ENCODE data around the gene PLA2G2C.
A peak's percentile ranks its signal among the peaks of the same experiment; 100 is the strongest.
"Not testable (repeated sequence)": the region's sequence is repeated elsewhere in the genome, so short reads cannot be mapped to it uniquely, and the experiment has no call there.

PLA2G2C gene

DNA sequence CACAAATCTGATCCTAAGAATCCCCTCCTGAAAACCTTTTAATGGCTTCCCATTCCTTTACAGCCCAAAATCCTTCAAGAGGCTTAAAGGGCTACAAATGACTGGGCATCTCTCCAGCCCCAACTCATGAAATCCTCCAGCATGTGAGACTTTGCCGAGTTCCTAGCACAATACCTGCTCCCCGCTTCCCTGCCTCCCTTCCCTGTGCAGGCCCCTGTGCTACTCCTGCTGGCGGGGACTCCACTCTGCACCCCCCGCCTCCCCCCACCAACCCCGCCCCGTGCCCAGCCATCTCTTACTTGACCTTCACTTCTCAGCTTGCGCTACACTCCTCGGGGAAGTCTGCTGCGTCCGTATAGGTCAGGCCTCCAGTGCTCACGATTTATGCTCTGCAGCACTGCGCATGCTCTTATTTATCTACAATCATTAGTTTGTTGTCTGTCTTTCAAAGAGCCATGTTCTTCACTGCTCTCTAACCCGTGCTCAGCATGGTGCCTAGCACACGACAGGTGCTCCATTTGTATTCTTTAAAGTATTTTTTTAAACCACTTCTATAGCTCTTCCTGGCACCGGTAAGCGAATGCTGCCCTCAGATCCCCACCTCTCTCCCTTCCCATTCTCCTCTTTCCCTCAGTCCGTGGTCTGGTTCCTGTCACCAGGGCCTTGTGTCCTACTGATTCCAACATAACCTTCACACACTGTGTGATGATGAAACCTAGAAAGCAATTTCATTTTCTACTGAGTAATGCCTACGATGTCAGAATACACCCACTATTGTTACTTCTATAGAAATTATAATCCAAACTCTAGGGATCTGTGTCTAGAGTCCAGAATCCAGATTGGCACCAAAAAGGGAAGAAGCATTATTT is 37.5 kb upstream of the PLA2G2C start:
- no peaks in the 10 kb centered on the region for H3K4me1 ChIP-seq (ENCODE audit: control insufficient read depth in 1 of 2, insufficient read depth in 2 of 2, low read length in 2 of 2)
- peaks cover 0 to 10% of the 10 kb centered on the region in 2 donors for H3K27me3 ChIP-seq (ENCODE audit: control insufficient read depth in 1 of 2, insufficient read depth in 2 of 2, low read length in 2 of 2)
- no peak overlapping the region for H3K9ac ChIP-seq (ENCODE audit: low read depth in 1 of 2, low read length in 2 of 2)
- no peak overlapping the region for H3K27ac ChIP-seq (ENCODE audit: low read depth, low read length)
- no peaks in the 10 kb centered on the region for H3K9me3 ChIP-seq (ENCODE audit: control insufficient read depth in 1 of 2, low read length in 2 of 2)
- H3K36me3 ChIP-seq (ENCODE audit: control insufficient read depth in 1 of 2, insufficient read depth in 2 of 2, low read length in 2 of 2) = no peaks in the 10 kb centered on the region
- H3K4me3 ChIP-seq (ENCODE audit: low read depth in 1 of 2, low read length in 2 of 2) = no peak overlapping the region

DNA sequence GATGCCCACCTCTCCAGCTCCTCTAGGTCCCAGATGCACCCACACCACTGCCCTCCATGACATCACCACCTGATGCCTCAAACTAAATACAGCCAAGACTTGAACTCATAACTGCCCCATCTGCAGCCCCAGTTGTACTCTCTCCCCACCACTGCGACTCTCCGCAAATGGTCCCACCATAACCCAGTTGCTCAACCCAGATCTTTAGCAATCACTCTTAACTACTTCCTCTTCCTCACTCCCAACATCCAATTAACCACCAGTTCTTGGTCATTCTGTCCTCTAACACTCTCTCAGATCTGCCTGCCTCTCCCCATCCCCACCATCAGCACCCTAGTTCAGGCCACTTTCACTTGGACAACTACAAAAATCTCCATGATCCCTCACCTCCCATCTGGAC is 36.8 kb upstream of the PLA2G2C start:
- H3K4me1 ChIP-seq (ENCODE audit: control insufficient read depth in 1 of 2, insufficient read depth in 2 of 2, low read length in 2 of 2) = no peaks in the 10 kb centered on the region
- H3K4me3 ChIP-seq (ENCODE audit: low read depth in 1 of 2, low read length in 2 of 2) = no peak overlapping the region
- H3K27ac ChIP-seq (ENCODE audit: low read depth, low read length) = no peak overlapping the region
- no peaks in the 10 kb centered on the region for H3K36me3 ChIP-seq (ENCODE audit: control insufficient read depth in 1 of 2, insufficient read depth in 2 of 2, low read length in 2 of 2)
- H3K9ac ChIP-seq (ENCODE audit: low read depth in 1 of 2, low read length in 2 of 2) = no peak overlapping the region
- H3K9me3 ChIP-seq (ENCODE audit: control insufficient read depth in 1 of 2, low read length in 2 of 2) = no peaks in the 10 kb centered on the region
- peaks cover 0 to 10% of the 10 kb centered on the region in 2 donors for H3K27me3 ChIP-seq (ENCODE audit: control insufficient read depth in 1 of 2, insufficient read depth in 2 of 2, low read length in 2 of 2)

DNA sequence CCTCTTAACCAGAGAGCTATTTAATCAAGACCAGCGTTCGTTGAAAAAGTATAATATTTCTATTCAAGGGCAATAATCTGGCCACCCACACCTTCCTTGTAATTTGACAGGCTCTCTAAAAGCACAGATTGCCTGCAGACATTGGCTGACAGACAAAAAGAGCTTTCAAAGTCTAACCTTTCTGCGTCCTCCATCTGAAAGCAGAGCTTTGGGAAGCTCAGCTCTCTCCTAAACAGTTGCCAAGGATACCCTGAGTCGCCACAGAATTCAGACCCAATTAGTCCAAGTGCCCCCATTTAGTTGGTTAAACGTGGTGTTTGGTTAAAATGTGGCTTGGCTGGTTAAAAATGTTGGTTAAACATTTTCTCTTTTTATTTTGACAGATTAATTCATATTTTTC is 33.7 kb upstream of the PLA2G2C start:
- H3K4me3 ChIP-seq (ENCODE audit: low read depth in 1 of 2, low read length in 2 of 2) = no peak overlapping the region
- no peak overlapping the region for H3K9ac ChIP-seq (ENCODE audit: low read depth in 1 of 2, low read length in 2 of 2)
- peaks cover 3 to 8% of the 10 kb centered on the region in 2 donors for H3K27me3 ChIP-seq (ENCODE audit: control insufficient read depth in 1 of 2, insufficient read depth in 2 of 2, low read length in 2 of 2)
- H3K27ac ChIP-seq (ENCODE audit: low read depth, low read length) = no peak overlapping the region
- no peaks in the 10 kb centered on the region for H3K4me1 ChIP-seq (ENCODE audit: control insufficient read depth in 1 of 2, insufficient read depth in 2 of 2, low read length in 2 of 2)
- H3K9me3 ChIP-seq (ENCODE audit: control insufficient read depth in 1 of 2, low read length in 2 of 2) = no peaks in the 10 kb centered on the region
- no peaks in the 10 kb centered on the region for H3K36me3 ChIP-seq (ENCODE audit: control insufficient read depth in 1 of 2, insufficient read depth in 2 of 2, low read length in 2 of 2)

DNA sequence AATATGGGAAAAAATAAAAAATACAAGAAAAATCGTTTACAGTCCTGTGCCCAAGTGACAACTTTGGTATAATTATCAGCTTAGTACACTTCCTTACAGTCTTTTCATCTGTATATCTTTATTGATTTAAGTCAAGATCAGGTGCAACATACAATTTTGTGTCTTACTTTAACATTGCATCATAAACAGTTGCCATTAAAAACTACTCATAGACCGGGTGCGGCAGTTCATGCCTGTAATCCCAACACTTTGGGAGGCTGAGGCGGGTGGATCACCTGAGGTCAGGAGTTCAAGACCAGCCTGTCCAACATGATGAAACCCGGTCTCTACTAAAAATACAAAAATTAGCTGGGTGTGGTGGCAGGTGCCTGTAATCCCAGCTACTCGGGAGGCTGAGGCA is 32.7 kb upstream of the PLA2G2C start:
- H3K9ac ChIP-seq (ENCODE audit: low read depth in 1 of 2, low read length in 2 of 2); H3K36me3 ChIP-seq (ENCODE audit: control insufficient read depth in 1 of 2, insufficient read depth in 2 of 2, low read length in 2 of 2); H3K27ac ChIP-seq (ENCODE audit: low read depth, low read length); H3K9me3 ChIP-seq (ENCODE audit: control insufficient read depth in 1 of 2, low read length in 2 of 2); H3K4me3 ChIP-seq (ENCODE audit: low read depth in 1 of 2, low read length in 2 of 2); H3K4me1 ChIP-seq (ENCODE audit: control insufficient read depth in 1 of 2, insufficient read depth in 2 of 2, low read length in 2 of 2): not testable (repeated sequence)
- peaks cover 3 to 12% of the 10 kb centered on the region in 2 donors for H3K27me3 ChIP-seq (ENCODE audit: control insufficient read depth in 1 of 2, insufficient read depth in 2 of 2, low read length in 2 of 2)

DNA sequence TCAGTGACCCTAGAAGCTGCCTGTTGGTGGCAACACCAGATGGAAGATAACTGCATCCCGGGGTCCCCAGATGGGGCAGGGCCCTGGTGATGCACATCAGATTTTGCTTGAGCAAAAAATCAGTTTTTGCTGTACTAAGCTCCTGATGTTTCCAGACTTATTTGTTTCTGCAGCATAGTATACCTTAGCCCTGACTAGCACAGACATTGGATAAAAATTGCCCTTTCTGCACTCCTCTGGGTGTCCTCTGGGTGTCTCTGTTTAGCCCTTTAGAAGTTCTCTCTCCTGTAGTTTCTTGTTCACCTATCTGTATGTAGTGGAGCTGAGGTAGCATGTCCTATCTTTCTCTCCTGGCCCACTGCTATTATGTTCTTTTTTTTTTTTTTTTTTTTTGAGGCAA is 30.3 kb upstream of the PLA2G2C start:
- Histone ChIP-seq H3K9me3 (ENCODE audit: control insufficient read depth in 1 of 2, low read length in 2 of 2) (no peaks in the 10 kb centered on the region), H3K9ac (ENCODE audit: low read depth in 1 of 2, low read length in 2 of 2) (no peak overlapping the region), H3K36me3 (ENCODE audit: control insufficient read depth in 1 of 2, insufficient read depth in 2 of 2, low read length in 2 of 2) (no peaks in the 10 kb centered on the region), H3K27me3 (ENCODE audit: control insufficient read depth in 1 of 2, insufficient read depth in 2 of 2, low read length in 2 of 2) (peaks cover 3 to 15% of the 10 kb centered on the region in 2 donors), H3K4me3 (ENCODE audit: low read depth in 1 of 2, low read length in 2 of 2) (no peak overlapping the region), H3K27ac (ENCODE audit: low read depth, low read length) (no peak overlapping the region), H3K4me1 (ENCODE audit: control insufficient read depth in 1 of 2, insufficient read depth in 2 of 2, low read length in 2 of 2) (peaks cover 11 to 15% of the 10 kb centered on the region in 2 donors)

DNA sequence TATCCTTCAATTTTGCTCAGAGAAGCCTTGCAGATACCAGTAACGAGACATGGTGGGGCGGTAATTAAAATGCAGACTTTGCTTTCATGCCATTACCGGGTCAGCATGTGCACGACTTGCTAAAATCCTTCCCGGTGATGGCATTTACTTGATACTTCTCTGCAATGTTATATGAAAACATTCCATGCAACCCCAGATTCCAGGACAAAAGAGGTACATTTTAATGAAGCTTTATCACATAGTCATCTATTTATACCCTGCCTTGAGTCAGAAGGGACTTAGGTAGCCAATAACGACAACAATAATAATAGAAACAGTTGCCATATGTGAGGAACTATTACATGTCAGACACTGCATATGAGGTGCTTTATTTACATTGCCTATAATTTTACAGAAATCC is 29.4 kb upstream of the PLA2G2C start:
- H3K4me3 ChIP-seq (ENCODE audit: low read depth in 1 of 2, low read length in 2 of 2) = no peak overlapping the region
- no peaks in the 10 kb centered on the region for H3K36me3 ChIP-seq (ENCODE audit: control insufficient read depth in 1 of 2, insufficient read depth in 2 of 2, low read length in 2 of 2)
- H3K9me3 ChIP-seq (ENCODE audit: control insufficient read depth in 1 of 2, low read length in 2 of 2) = no peaks in the 10 kb centered on the region
- H3K4me1 ChIP-seq (ENCODE audit: control insufficient read depth in 1 of 2, insufficient read depth in 2 of 2, low read length in 2 of 2) = peaks cover 18 to 23% of the 10 kb centered on the region in 2 donors
- peaks cover 5 to 15% of the 10 kb centered on the region in 2 donors for H3K27me3 ChIP-seq (ENCODE audit: control insufficient read depth in 1 of 2, insufficient read depth in 2 of 2, low read length in 2 of 2)
- H3K9ac ChIP-seq (ENCODE audit: low read depth in 1 of 2, low read length in 2 of 2) = no peak overlapping the region
- no peak overlapping the region for H3K27ac ChIP-seq (ENCODE audit: low read depth, low read length)

DNA sequence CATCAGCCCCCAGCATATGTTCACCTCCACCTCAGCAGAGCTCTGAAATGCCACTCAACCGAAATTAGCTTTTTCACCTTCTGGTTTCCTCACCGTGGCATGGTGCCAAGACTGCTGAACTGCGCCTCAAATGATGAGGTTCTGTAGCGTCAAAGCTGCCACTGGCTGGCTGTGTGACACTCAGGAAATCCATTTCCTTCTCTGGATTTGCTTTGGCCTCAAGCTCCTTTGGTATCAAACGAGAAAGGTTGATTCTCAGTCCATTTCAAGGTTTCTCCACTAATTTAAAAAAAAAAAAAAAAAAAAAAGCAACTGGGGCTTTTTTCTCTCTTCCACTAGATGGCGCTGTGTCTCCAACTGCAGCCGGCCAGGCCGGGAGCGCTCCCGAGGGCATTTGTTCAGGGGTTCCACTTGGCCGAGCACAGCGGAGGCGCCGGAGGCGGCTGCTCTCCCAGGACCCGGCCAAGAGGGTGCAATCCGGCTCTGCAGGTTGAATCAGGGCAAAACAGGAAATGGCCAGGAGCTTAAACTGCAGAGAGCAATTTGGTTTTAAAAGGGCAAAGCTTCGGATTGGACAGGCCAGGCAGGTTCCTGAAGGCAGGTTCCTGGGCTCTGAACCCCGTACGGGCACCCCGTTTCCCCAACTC is 26.5 kb upstream of the PLA2G2C start:
- Histone ChIP-seq H3K9ac (ENCODE audit: low read depth in 1 of 2, low read length in 2 of 2) (peak overlapping the region; percentile 2 to 29), H3K4me1 (ENCODE audit: control insufficient read depth in 1 of 2, insufficient read depth in 2 of 2, low read length in 2 of 2) (peaks cover 18 to 23% of the 10 kb centered on the region in 2 donors), H3K4me3 (ENCODE audit: low read depth in 1 of 2, low read length in 2 of 2) (peak overlapping the region in 1 of 2 donors; percentile 19), H3K9me3 (ENCODE audit: control insufficient read depth in 1 of 2, low read length in 2 of 2) (no peaks in the 10 kb centered on the region), H3K27ac (ENCODE audit: low read depth, low read length) (no peak overlapping the region), H3K36me3 (ENCODE audit: control insufficient read depth in 1 of 2, insufficient read depth in 2 of 2, low read length in 2 of 2) (no peaks in the 10 kb centered on the region), H3K27me3 (ENCODE audit: control insufficient read depth in 1 of 2, insufficient read depth in 2 of 2, low read length in 2 of 2) (peaks cover 4 to 15% of the 10 kb centered on the region in 2 donors)

DNA sequence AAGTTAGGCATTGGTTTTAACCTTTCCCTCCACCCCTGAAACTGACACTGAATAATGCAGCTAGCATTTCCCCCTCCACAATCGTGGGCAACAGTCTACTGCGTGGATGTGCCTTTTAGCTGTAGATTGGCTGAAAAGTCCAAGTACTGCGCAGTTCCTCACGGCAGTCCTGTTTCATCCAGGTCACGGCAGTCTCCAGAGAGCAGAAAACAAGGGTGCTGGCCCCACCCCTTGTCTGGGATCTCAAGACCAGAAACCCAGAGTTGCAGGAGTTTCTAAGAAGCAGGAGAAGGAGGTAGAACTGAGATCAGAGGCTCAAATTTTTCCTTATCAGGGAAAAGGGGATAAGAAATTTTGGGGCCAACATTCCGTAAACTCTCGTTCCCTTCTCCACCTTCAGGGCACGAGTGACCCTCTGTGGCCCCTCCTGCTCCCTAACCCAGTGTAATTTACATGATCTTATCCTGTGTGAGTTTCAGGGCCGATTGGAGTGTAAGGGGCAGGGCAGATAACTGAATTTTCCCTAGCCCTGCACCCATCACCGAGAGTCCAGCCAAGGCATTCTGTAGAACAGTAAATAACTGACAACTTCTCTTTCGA is 25.9 kb upstream of the PLA2G2C start:
- no peak overlapping the region for H3K27ac ChIP-seq (ENCODE audit: low read depth, low read length)

DNA sequence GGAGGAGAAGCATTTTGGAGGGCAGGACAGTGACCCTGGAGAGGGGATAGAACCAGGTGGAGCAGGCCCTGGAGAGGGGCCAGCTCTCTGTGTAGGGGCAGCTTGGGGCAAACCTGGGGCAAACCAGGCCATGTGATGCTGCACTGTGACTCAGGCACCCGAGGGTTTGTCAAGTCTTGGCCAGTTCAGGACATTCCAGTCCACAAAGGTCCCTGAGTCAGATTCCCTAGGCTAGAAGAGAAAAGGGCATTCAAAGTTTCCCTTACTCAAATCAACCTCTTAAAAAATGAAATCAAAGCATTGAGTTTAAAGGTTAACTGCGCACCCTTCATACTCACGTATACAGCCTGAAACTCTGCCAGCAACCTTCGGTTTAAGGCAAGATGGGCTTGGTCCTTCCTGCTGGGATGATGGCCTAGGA is 25.2 kb upstream of the PLA2G2C start:
- no peaks in the 10 kb centered on the region for H3K36me3 ChIP-seq (ENCODE audit: control insufficient read depth in 1 of 2, insufficient read depth in 2 of 2, low read length in 2 of 2)
- H3K27me3 ChIP-seq (ENCODE audit: control insufficient read depth in 1 of 2, insufficient read depth in 2 of 2, low read length in 2 of 2) = peaks cover 4 to 15% of the 10 kb centered on the region in 2 donors
- H3K4me1 ChIP-seq (ENCODE audit: control insufficient read depth in 1 of 2, insufficient read depth in 2 of 2, low read length in 2 of 2) = peaks cover 18 to 23% of the 10 kb centered on the region in 2 donors
- no peaks in the 10 kb centered on the region for H3K9me3 ChIP-seq (ENCODE audit: control insufficient read depth in 1 of 2, low read length in 2 of 2)
- H3K4me3 ChIP-seq (ENCODE audit: low read depth in 1 of 2, low read length in 2 of 2) = no peak overlapping the region
- no peak overlapping the region for H3K27ac ChIP-seq (ENCODE audit: low read depth, low read length)
- H3K9ac ChIP-seq (ENCODE audit: low read depth in 1 of 2, low read length in 2 of 2) = no peak overlapping the region

More for the DNA sequence above, 25.9 kb upstream of the PLA2G2C start:
- Histone ChIP-seq H3K27me3 (ENCODE audit: control insufficient read depth in 1 of 2, insufficient read depth in 2 of 2, low read length in 2 of 2) (peaks cover 4 to 15% of the 10 kb centered on the region in 2 donors), H3K9me3 (ENCODE audit: control insufficient read depth in 1 of 2, low read length in 2 of 2) (no peaks in the 10 kb centered on the region), H3K4me1 (ENCODE audit: control insufficient read depth in 1 of 2, insufficient read depth in 2 of 2, low read length in 2 of 2) (peaks cover 18 to 23% of the 10 kb centered on the region in 2 donors), H3K9ac (ENCODE audit: low read depth in 1 of 2, low read length in 2 of 2) (no peak overlapping the region), H3K4me3 (ENCODE audit: low read depth in 1 of 2, low read length in 2 of 2) (no peak overlapping the region), H3K36me3 (ENCODE audit: control insufficient read depth in 1 of 2, insufficient read depth in 2 of 2, low read length in 2 of 2) (no peaks in the 10 kb centered on the region)
